Mucosa of gallbladder (tissue), 1 donor: Measurements from ENCODE around the gene ACBD5. TPM values are rescaled to one million over a fixed set of nuclear protein-coding genes. Genes with fewer than 3 reads are reported as not detected.
A peak's percentile ranks its signal among the peaks of the same experiment; 100 is the strongest.
"Not testable (repeated sequence)": the region's sequence is repeated elsewhere in the genome, so short reads cannot be mapped to it uniquely, and the experiment has no call there.

Experiments
- DNase-seq: peaks from one replicate; pipeline ENCODE4 v3.0.0-alpha.2; 2020; ENCODE audit warnings: low spot score
- total RNA-seq: library from RNA; stranded (reverse); gene quantifications from one replicate; pipeline ENCODE4 v1.2.1, GENCODE V29; 2021
- donor health status: DM: no; HTN: no; CAD: no.

The ACBD5 gene
- total RNA-seq, result 34.4 TPM

GRCh38 chr10:27240212-27241009 lies at the start of gene ACBD5:
TSS of gene ACBD5 (minus strand) at chr10:27240797. CDS start at chr10:27240688, 109 bp downstream.
- peak; percentile 79 for DNase-seq

- DNase-seq, result peak; percentile 12
Measured at GRCh38 chr10:27285093-27285492, 44.5 kb upstream of the ACBD5 start.

- DNase-seq, result no peak
Measured at GRCh38 chr10:27276581-27276980, 36.0 kb upstream of the ACBD5 start.

DNA sequence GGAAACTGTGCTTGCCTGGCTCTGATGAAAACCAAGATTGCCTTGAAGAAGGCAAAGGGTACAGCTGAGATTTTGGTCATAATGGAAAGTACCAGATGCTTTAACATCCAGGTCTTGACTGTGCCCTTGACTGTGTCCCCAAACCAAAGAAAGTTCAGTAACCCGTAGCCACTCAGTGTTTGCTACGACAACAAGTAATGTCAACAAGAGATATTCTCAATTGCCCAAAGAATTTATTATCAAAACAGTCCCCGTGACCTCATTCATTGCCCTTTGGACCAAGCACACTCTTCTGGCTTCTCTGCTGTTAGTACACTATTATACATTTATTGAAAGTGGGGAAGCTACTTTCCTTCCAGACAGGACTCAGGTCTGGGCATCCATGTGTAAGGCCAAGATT lies 25.4 kb upstream of the ACBD5 start:
- DNase-seq, result not testable (repeated sequence)

- DNase-seq, result not testable (repeated sequence)
Measured at GRCh38 chr10:27262788-27263187, 22.2 kb upstream of the ACBD5 start.

GRCh38 chr10:27258838-27259812 lies 18.5 kb upstream of the ACBD5 start:
- DNase-seq, result no peak

- no peak for DNase-seq
Measured at GRCh38 chr10:27258492-27258837, 17.9 kb upstream of the ACBD5 start.

DNA sequence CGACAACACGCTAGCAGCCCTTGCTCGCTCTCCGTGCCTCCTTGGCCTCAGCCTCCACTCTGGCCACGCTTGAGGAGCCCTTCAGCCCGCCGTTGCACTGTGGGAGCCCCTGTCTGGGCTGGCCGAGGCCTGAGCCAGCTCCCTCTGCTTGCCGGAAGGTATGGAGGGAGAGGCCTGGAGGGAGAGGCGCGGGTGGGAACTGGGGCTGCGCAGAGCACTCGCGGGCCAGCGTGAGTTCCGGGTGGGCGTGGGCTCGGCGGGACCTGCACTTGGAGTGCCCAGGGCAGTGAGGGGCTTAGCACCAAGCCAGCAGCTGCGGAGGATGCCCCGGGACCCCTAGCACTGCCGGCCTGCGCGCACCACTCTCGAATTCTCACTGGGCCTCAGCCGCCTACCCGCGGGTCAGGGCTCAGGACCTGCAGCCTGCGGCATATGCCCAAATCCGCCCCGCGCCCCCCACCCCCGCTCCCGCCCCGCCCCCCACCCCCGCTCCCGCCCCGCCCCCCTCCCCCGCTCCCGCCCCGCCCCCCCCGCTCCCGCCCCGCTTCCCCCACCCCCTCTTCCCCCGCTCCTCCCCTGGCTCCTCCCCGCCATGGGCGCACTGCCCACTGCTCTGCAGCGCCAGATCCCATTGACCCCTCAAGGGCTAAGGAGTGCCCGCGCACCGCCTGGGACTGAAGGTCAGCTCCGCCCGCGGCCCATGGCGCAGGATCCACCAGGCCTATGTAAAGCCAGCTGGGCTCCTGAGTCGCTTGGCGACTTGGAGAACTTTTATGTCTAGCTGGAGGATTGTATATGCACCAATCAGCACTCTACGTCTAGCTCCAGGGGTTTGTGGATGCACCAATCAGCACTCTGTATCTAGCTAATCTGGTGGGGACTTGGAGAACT lies 15.9 kb upstream of the ACBD5 start:
- DNase-seq, result no peak

DNA sequence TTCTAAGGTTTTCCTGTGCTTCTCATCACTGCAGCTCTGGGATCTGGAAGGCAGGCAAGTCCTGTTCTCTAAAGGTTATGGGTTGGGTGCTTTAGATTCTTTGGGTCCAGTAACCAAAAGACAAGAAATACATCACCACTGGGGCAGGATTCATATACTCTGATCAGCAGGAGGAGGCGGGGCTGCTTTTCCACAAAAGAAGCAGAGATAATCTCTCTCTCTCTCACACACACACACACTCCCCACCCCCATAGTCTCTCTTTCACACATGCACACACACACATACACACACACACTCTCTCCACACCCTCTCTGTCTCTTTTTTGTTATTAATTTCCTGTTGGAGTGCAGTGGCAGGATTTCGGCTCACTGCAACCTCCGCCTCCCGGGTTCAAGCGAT lies 13.0 kb upstream of the ACBD5 start:
- no peak for DNase-seq

DNA sequence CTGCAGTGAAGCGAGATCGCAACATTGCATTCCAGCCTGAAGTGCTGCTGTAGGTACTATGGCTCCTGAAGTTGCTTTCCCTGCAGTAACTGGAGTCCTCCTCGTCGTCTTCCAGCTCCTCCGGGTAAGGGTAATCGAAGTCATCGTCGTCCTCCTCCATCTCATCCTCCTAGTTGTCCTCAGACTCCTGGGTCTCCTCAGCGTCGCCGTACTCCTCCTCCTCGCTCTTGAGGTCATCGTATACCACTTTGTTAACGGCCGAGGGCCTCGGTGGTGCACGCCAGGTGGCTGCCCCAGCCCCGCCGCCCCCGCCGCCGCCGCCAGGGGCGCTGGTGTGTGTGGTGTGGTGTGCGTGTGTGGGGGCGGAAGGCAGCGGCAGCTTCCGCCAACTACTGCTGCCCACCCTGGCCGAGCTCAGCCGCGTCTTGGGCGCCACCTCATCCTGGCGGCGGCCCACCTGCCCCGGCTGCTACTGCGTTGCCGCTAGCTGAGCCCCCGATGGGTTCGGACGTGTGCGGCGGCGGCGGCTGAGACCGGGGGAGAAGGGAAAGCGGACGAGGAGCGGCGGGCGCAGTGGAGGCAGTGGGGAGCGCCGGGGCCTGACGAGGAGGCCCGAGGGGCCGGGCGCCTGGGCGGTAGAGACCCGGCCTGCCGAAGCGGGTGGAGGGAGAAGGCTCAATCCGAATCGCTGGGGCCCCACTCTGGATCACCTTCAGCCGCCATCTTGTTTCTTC lies 11.8 kb upstream of the ACBD5 start:
- peak; percentile 75 for DNase-seq

- DNase-seq, result no peak
Measured at GRCh38 chr10:27251554-27251953, 11.0 kb upstream of the ACBD5 start.

- DNase-seq, result no peak
Measured at GRCh38 chr10:27248215-27248614, 7.6 kb upstream of the ACBD5 start.

DNA sequence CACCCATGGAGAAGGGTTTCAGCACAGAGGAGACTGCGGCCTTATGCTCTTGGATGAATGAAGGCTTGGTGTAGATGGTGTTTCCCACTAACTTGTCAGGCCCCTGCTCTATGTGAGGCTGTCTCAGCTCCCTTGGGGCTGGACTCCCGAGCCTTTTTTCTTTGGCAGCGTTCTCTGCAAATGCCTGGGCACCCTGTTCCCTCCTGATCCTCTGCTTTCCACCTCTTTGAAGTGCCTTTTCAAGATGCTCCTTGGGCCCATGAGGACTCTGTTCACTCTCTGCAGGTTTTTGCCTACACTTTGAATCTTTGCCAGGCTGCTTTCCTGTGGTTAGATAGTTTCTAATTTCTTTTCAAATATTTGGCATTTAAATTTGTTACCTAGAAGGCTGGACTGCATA lies 6.8 kb upstream of the ACBD5 start:
- no peak for DNase-seq

- DNase-seq, result no peak
Measured at GRCh38 chr10:27247006-27247405, 6.4 kb upstream of the ACBD5 start.

- no peak for DNase-seq
Measured at GRCh38 chr10:27245836-27246235, 5.2 kb upstream of the ACBD5 start.

GRCh38 chr10:27244976-27245375 lies 4.4 kb upstream of the ACBD5 start:
- no peak for DNase-seq

DNA sequence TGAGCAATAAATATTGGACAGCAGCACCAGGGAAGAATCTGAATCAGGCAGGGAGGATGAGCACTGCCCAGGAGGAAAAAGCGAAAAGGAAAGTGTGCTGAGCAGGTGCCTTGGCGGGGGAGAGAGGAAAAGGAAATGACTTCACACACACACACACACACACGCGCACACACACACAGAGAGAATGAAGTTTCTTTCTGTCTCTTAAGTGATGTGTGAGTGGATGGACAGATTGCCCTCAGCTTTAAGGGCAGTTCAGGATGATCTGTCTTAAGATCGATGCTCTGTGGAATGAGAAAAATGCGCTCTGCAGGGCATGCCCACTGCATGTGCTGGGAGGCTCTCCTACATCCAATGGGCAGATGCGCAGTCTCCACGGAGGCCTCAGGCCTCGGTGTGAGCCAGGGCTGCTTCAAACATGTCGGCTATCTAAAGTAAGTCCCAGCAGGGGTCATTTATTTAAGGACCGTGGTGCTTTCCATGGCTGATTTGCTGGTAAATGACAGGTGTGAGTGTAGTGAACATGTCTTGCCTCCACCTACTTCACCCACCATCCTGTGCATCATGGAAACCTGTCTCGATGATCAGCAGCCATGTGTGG lies 2.5 kb upstream of the ACBD5 start:
- peak; percentile 74 for DNase-seq

DNA sequence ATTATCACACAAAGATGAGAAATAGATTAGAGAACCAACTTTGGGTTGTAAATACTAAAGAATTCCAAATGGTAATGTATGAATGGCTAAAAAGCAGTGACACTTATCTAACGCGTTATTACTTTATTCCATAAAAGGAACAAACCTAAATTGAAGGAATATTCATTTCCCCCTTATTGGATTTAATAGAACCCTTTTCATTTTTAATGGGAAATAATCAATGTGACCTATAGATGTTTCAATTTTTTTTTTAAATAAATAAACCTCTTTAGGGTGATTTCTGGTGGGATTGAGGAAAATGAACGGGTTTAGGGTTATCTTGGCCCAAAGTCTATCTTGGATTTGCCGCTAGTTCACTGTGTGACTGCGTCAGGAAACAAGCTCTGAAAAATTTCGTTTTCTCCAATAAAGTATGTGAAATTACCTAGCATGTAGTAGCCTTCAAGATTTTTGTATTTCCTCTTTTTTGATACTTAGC lies 1.9 kb upstream of the ACBD5 start:
- no peak for DNase-seq

DNA sequence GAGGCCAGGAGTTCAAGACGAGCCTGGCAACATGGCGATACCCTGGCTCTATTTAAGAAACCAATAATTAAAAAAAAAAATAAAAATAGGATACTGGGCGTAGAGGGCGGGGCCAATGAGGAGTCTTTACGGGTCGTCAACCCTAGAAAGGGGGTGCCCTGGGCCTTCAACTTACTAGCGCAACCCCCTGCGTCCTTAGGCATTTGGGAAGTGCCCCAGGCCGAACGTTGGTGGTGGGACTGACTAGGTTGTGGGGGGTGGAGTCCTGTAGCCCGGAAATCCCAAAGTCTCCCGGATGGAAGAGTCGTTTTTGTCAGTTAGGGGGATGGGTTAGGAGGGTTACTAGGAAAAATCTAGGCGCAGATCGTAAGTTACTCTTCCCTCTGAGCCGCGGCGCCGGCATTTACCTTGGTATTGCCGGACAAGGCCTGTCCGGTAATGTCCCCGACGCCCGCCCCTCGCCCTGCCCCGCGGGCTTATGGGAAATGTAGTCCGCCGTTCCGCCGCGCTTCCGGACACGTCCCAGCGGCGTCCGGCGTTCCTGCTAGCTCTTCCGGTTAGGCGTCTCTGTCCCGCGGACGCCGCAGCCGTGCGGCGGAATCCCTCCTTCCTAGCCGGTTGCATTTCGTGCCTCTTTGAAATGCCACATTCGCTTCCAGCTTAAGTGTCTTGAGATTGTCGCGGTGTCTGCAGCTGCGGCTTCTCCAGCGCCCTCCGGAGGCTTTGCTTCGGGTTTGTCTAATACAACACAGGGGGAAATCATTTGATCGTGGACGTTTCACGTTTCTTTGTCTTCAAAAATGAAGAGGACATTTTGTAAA lies 1.3 kb upstream of the ACBD5 start:
- DNase-seq, result peak; percentile 93
